GM20000 (cell line): Measurements from ENCODE around the gene FOXO4.

Experiments
- DNase-seq: peaks from one replicate; pipeline ENCODE4 v3.0.0; 2012; ENCODE audit warnings: low spot score
- TF ChIP-seq, protein P1 (sequence below): IDR thresholded peaks from 2 replicates; pipeline ENCODE4 v1.5.1; 2012; ENCODE audit warnings: mild to moderate bottlenecking, control low read depth; ENCODE audit errors: extremely low read depth, missing control alignments

The FOXO4 gene

DNA sequence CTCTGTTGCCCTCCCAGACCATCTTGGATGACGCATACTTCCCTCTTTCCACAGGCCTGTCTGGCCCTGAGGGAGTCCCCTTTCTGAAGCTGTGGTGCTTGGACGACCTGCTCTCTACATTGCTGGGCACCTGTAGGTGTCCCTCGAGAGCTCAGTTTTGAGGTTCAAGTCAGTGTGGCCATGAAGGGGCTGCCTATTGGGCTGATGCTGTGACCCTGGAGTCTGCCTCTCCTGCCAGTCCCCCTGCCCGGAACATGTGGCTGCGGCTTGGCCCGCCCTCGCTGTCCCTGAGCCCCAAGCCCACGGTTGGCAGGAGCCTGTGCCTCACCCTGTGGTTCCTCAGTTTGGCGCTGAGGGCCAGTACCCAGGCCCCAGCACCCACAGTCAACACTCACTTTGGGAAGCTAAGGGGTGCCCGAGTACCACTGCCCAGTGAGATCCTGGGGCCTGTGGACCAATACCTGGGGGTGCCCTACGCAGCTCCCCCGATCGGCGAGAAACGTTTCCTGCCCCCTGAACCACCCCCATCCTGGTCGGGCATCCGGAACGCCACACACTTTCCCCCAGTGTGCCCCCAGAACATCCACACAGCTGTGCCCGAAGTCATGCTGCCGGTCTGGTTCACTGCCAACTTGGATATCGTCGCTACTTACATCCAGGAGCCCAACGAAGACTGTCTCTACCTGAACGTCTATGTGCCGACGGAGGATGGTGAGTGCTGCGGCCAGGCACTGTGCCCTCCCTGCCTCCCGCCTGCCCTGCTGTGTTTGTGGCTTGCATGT lies 52.0 kb downstream of the FOXO4 start:
- TF ChIP-seq, protein P1, sequence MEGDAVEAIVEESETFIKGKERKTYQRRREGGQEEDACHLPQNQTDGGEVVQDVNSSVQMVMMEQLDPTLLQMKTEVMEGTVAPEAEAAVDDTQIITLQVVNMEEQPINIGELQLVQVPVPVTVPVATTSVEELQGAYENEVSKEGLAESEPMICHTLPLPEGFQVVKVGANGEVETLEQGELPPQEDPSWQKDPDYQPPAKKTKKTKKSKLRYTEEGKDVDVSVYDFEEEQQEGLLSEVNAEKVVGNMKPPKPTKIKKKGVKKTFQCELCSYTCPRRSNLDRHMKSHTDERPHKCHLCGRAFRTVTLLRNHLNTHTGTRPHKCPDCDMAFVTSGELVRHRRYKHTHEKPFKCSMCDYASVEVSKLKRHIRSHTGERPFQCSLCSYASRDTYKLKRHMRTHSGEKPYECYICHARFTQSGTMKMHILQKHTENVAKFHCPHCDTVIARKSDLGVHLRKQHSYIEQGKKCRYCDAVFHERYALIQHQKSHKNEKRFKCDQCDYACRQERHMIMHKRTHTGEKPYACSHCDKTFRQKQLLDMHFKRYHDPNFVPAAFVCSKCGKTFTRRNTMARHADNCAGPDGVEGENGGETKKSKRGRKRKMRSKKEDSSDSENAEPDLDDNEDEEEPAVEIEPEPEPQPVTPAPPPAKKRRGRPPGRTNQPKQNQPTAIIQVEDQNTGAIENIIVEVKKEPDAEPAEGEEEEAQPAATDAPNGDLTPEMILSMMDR, result no peak
- peak; percentile 17 for DNase-seq

DNA sequence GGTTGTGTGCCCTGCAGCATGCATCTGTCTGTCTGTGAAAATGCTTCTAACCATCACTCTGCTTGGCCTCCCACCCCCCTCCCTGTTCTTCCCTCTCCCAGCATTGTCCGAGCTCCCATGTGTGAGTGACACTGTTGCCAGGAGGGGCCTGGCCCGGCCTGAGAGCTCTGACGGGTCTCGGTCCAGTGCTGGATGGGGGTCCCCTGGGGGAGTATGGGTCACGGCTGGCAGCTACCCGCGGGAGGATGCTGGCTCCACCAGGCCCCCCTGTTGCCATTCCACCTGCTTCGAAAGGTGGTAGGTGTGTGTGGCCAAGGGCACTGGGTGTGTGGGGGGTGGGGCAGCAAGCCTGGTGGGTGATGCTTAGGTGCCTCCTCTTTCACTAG lies 52.6 kb downstream of the FOXO4 start:
- TF ChIP-seq, protein P1, result no peak
- no peak for DNase-seq

DNA sequence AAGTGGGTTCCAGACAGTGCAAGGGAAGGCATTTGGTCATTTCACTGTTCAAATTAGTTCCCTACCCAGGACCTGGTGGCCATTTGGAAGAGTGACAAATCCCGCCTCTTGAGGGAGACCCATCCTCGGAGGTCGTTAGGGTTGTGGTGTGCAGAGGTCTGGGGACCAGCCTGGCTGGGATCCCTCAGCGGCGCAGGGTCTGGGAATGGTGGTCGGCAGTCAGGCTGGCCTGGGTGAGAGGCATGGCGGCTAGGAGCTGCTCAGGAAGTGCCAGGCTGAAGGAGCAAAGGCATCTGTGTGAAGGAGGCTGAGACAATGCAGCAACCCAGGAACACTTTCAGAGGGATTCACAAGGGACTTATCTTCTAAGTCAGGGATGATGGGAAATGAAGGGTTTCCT lies 55.7 kb downstream of the FOXO4 start:
- TF ChIP-seq, protein P1, result no peak
- no peak for DNase-seq
